HEK293T (cell line): Measurements from ENCODE around the gene QRFP.

Experiments used
- CTCF ChIA-PET: fragments of 350-600 bp; formaldehyde crosslinking; extraction: SDS; loops from one replicate; lab custom pipeline; 2021; ENCODE audit warnings: antibody characterized with exemption, inconsistent platforms; lab: Yijun Ruan, JAX
- POLR2A ChIA-PET: fragments of 350-600 bp; formaldehyde crosslinking; extraction: SDS; loops from one replicate; lab custom pipeline; 2020; ENCODE audit warnings: antibody characterized with exemption, inconsistent platforms; lab: Yijun Ruan, JAX
- DNase-seq: peaks from one replicate; pipeline ENCODE4 v3.0.0; 2012; ENCODE audit warnings: mixed read lengths; ENCODE audit errors: extremely low spot score
- ARNT ChIP-seq: fragments of 450-650 bp; IDR thresholded peaks from 2 replicates; pipeline ENCODE4 v1.6.1; 2017; ENCODE audit warnings: mild to moderate bottlenecking
- BHLHE40 ChIP-seq: fragments of 450-650 bp; IDR thresholded peaks from 2 replicates; pipeline ENCODE4 v1.6.1; 2016; ENCODE audit warnings: mild to moderate bottlenecking, moderate library complexity, borderline replicate concordance
- CTBP1 ChIP-seq: fragments of 450-650 bp; IDR thresholded peaks from 2 replicates; pipeline ENCODE4 v1.6.1; 2016; ENCODE audit warnings: borderline replicate concordance
- ELF4 ChIP-seq: fragments of 450-650 bp; IDR thresholded peaks from 2 replicates; pipeline ENCODE4 v1.6.1; 2017; ENCODE audit warnings: antibody characterized with exemption
- FOXA1 ChIP-seq: fragments of 450-650 bp; IDR thresholded peaks from 2 replicates; pipeline ENCODE4 v1.6.1; 2016; ENCODE audit warnings: mild to moderate bottlenecking
- FOXK2 ChIP-seq: fragments of 450-650 bp; IDR thresholded peaks from 2 replicates; pipeline ENCODE4 v1.6.1; 2016; ENCODE audit warnings: mild to moderate bottlenecking
- FOXM1 ChIP-seq: fragments of 450-650 bp; IDR thresholded peaks from 2 replicates; pipeline ENCODE4 v1.6.1; 2017; ENCODE audit warnings: mild to moderate bottlenecking, borderline replicate concordance
- HDGF ChIP-seq: fragments of 450-650 bp; IDR thresholded peaks from 2 replicates; pipeline ENCODE4 v1.6.1; 2017; ENCODE audit warnings: antibody characterized with exemption, borderline replicate concordance
- L3MBTL2 ChIP-seq: fragments of 450-650 bp; conservative IDR thresholded peaks from 2 replicates; pipeline ENCODE4 v1.6.1; 2016; ENCODE audit warnings: mild to moderate bottlenecking
- LEF1 ChIP-seq: fragments of 450-650 bp; IDR thresholded peaks from 2 replicates; pipeline ENCODE4 v1.6.1; 2017; ENCODE audit warnings: mild to moderate bottlenecking, borderline replicate concordance
- NFRKB ChIP-seq: fragments of 450-650 bp; IDR thresholded peaks from 2 replicates; pipeline ENCODE4 v1.6.1; 2016; ENCODE audit warnings: mild to moderate bottlenecking, moderate library complexity
- PKNOX1 ChIP-seq: fragments of 450-650 bp; IDR thresholded peaks from 2 replicates; pipeline ENCODE4 v1.6.1; 2016
- SP1 ChIP-seq: fragments of 450-650 bp; IDR thresholded peaks from 2 replicates; pipeline ENCODE4 v1.6.1; 2017
- SUZ12 ChIP-seq: fragments of 450-650 bp; IDR thresholded peaks from 2 replicates; pipeline ENCODE4 v1.6.1; 2016; ENCODE audit warnings: mild to moderate bottlenecking
- TARDBP ChIP-seq: fragments of 450-650 bp; IDR thresholded peaks from 2 replicates; pipeline ENCODE4 v1.6.1; 2016
- ZNF384 ChIP-seq: fragments of 450-650 bp; IDR thresholded peaks from 2 replicates; pipeline ENCODE4 v1.6.1; 2016

Gene QRFP

DNA sequence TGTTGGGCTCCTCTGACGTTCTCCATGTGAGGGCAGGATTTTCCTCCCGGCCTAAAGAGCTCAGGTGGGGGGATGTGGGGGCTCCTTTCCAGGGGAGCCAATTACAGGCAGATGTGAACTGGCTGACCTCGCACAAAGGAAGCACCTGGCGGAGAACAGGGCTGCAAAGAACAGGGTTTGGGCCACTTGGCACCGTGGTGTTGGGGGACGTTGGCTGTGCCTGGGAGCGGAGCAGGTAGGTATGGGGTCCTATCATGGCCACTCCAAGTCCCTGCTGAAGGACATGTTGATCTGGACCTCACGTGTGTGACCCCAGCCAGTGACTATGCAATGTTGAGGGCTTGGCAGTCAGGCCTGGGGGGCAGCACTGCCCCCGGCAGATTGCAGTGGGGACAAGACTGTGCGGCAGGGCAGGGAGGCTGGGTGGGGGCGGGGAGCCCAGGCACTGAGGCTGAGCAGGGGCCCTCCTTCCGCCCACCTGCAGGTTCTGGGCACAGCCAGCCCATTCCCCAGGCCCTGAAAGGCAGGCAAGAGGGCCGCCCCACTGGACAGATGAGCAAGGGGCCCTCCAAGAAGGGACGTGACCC is 23.0 kb upstream of the QRFP start:
- TF ChIP-seq PKNOX1, result no peak
- TF ChIP-seq ARNT, result no peak
- no peak for TF ChIP-seq SP1
- TF ChIP-seq L3MBTL2, result no peak
- no peak for TF ChIP-seq FOXK2
- TF ChIP-seq SUZ12, result no peak
- no peak for TF ChIP-seq ELF4
- no peak for TF ChIP-seq CTBP1
- TF ChIP-seq FOXM1, result no peak
- ChIA-PET CTCF (no interaction called here), POLR2A (no interaction called here)
- no peak for DNase-seq

DNA sequence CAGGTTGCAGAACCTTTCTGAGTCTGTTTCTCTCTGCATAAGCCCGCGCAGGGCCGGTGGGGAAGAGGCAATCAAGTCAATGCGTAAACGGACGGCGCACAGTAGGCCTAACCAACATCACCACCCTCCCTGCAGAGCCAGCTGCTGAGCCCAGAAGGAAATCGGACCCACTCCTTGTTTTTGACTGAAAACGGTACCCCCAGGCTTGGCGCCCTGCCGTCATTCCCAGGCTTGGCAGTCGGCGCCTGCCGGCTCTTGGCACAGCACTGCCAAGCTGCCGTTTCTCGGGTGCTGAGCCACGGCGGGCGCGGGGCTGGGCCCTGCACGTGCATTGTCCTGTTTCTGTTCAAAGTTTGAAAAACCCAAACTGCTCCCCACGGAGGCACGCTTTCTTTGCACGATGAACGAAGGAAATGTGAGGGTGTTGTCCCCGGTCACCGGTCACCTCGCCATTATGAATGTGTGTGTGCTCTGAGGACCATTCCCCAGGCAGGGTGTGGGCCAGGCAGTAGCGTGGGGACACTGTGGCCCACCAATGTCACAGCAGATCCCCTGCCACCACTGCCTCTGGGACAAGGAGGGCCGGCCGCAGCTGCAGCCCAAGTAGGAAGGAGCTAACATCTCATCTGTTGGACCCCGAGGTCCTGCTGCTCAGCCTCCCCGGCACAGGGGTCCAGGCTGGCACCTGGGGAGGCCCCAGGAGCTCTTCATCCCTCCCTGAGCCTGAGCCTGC is 22.4 kb upstream of the QRFP start:
- CTCF ChIA-PET, result no interaction called here
- TF ChIP-seq TARDBP, result no peak
- no peak for TF ChIP-seq ELF4
- TF ChIP-seq HDGF, result no peak
- no peak for TF ChIP-seq NFRKB
- TF ChIP-seq PKNOX1, result no peak
- TF ChIP-seq CTBP1, result no peak
- TF ChIP-seq FOXA1, result no peak
- no peak for TF ChIP-seq FOXM1
- TF ChIP-seq ZNF384, result no peak
- TF ChIP-seq LEF1, result no peak
- TF ChIP-seq BHLHE40, result no peak
- no peak for TF ChIP-seq SUZ12
- TF ChIP-seq ARNT, result no peak
- no peak for TF ChIP-seq SP1
- TF ChIP-seq L3MBTL2, result no peak
- no peak for TF ChIP-seq FOXK2
- POLR2A ChIA-PET, result no interaction called here
- no peak for DNase-seq

GRCh38 chr9:130918101-130918825 is 21.7 kb upstream of the QRFP start:
- ChIA-PET CTCF (no interaction called here), POLR2A (no interaction called here)
- no peak for DNase-seq
- TF ChIP-seq FOXK2, result no peak
- no peak for TF ChIP-seq HDGF
- TF ChIP-seq PKNOX1, result no peak
- TF ChIP-seq FOXM1, result no peak
- no peak for TF ChIP-seq SP1
- TF ChIP-seq FOXA1, result no peak
- no peak for TF ChIP-seq NFRKB
- no peak for TF ChIP-seq ELF4
- TF ChIP-seq ZNF384, result no peak
- TF ChIP-seq BHLHE40, result no peak
- no peak for TF ChIP-seq ARNT
- TF ChIP-seq SUZ12, result no peak

GRCh38 chr9:130917168-130917960 is 20.8 kb upstream of the QRFP start:
- no peak for DNase-seq
- no peak for TF ChIP-seq NFRKB
- TF ChIP-seq FOXA1, result no peak
- no peak for TF ChIP-seq ZNF384
- TF ChIP-seq SUZ12, result no peak
- no peak for TF ChIP-seq ARNT
- TF ChIP-seq HDGF, result no peak
- no peak for TF ChIP-seq ELF4
- TF ChIP-seq CTBP1, result no peak
- no peak for TF ChIP-seq LEF1
- no peak for TF ChIP-seq PKNOX1
- TF ChIP-seq BHLHE40, result no peak
- TF ChIP-seq TARDBP, result no peak
- no peak for TF ChIP-seq SP1
- ChIA-PET POLR2A (no interaction called here), CTCF (interaction anchor here (0.7 kb wide), 1 partner anchor 81 kb away, joined by 3 read pairs; no protein-coding TSS in a partner anchor)

DNA sequence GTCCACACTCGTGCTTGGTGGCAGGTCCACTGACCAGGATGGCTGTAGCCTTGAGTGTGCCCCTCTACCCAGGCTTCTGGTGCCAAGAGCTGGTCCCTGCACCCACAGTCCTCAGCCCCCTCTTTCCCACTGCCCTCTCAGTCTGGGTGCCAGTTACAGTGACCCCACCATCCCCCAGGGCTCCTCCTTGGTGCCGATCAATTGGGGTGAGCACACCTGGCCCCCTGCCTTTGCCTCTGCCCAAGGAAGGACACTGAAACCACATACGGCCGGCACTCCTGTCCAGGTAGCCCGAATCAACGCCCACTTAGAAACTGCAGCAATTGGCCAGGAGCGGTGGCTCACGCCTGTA is 18.5 kb upstream of the QRFP start:
- ChIA-PET POLR2A (no interaction called here), CTCF (no interaction called here)
- DNase-seq, result no peak
- TF ChIP-seq LEF1 (no peak), BHLHE40 (no peak), ARNT (no peak), CTBP1 (no peak), PKNOX1 (no peak), NFRKB (no peak), SUZ12 (no peak), ZNF384 (no peak)
